ENCODE measurements around the gene SCARF1.

The SCARF1 gene

GRCh38 chr17:1607971-1608320 is 37.6 kb downstream of the SCARF1 start:
- peaks cover 2% of the 10 kb centered on the region for H3K27me3 Mint-ChIP-seq (ENCODE audit: low read depth, poor library complexity)
- H3K4me3 Mint-ChIP-seq: no peak overlapping the region
- TF ChIP-seq, protein P1, sequence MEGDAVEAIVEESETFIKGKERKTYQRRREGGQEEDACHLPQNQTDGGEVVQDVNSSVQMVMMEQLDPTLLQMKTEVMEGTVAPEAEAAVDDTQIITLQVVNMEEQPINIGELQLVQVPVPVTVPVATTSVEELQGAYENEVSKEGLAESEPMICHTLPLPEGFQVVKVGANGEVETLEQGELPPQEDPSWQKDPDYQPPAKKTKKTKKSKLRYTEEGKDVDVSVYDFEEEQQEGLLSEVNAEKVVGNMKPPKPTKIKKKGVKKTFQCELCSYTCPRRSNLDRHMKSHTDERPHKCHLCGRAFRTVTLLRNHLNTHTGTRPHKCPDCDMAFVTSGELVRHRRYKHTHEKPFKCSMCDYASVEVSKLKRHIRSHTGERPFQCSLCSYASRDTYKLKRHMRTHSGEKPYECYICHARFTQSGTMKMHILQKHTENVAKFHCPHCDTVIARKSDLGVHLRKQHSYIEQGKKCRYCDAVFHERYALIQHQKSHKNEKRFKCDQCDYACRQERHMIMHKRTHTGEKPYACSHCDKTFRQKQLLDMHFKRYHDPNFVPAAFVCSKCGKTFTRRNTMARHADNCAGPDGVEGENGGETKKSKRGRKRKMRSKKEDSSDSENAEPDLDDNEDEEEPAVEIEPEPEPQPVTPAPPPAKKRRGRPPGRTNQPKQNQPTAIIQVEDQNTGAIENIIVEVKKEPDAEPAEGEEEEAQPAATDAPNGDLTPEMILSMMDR (IDR thresholded peaks at IDR 0.05): no peak
- H3K9me3 Mint-ChIP-seq: no peaks in the 10 kb centered on the region
- peaks cover 44% of the 10 kb centered on the region for H3K4me1 Mint-ChIP-seq
- no peak overlapping the region for H3K27ac Mint-ChIP-seq
- H3K36me3 Mint-ChIP-seq (ENCODE audit: low read depth): no peaks in the 10 kb centered on the region
- no peak for DNase-seq

GRCh38 chr17:1606352-1606985 is 39.1 kb downstream of the SCARF1 start:
- peak; percentile 30 for DNase-seq
- Mint-ChIP-seq H3K27ac (no peak overlapping the region), H3K27me3 (ENCODE audit: low read depth, poor library complexity) (peaks cover 2% of the 10 kb centered on the region), H3K36me3 (ENCODE audit: low read depth) (peaks cover 4% of the 10 kb centered on the region), H3K4me1 (peaks cover 43% of the 10 kb centered on the region), H3K4me3 (no peak overlapping the region), H3K9me3 (peaks cover 7% of the 10 kb centered on the region)
- TF ChIP-seq, protein P1 (IDR thresholded peaks at IDR 0.05): no peak

DNA sequence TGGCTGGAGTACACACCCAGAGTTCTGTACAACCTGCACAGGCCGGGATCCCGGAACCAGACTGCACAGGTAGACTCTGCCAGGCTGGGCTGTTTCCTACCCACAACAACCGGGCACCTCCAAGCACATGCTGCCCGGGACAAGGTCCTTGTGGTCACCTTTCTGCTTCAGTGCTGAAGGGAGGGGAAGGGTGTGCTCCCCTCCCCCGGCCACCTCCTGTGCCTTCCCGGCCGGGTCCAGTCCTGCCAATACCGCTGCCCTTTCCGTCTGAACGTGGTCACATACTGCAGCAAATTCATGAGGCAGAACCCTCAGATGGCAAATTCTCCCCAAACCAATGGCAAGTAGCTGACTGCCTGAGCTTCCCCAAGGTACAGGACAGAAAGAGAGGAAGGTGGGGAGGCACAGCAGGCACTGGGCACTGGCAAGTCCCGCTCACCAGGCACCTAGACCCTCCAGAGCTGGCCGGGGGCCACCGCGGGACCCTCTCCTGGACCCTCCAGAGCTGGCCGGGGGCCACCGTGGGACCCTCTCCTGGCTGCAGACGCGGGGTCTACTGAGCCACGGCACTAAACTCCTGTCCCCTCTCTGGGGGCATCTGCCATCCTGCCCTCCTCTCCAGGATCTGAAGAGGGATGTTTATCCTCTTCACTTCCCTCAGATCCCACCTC is 39.7 kb downstream of the SCARF1 start:
- Mint-ChIP-seq H3K4me3 (peak overlapping the region; percentile 40), H3K4me1 (peaks cover 43% of the 10 kb centered on the region), H3K36me3 (ENCODE audit: low read depth) (peaks cover 9% of the 10 kb centered on the region), H3K9me3 (peaks cover 13% of the 10 kb centered on the region), H3K27ac (no peak overlapping the region), H3K27me3 (ENCODE audit: low read depth, poor library complexity) (no peaks in the 10 kb centered on the region)
- TF ChIP-seq, protein P1 (IDR thresholded peaks at IDR 0.05): no peak
- DNase-seq: no peak

DNA sequence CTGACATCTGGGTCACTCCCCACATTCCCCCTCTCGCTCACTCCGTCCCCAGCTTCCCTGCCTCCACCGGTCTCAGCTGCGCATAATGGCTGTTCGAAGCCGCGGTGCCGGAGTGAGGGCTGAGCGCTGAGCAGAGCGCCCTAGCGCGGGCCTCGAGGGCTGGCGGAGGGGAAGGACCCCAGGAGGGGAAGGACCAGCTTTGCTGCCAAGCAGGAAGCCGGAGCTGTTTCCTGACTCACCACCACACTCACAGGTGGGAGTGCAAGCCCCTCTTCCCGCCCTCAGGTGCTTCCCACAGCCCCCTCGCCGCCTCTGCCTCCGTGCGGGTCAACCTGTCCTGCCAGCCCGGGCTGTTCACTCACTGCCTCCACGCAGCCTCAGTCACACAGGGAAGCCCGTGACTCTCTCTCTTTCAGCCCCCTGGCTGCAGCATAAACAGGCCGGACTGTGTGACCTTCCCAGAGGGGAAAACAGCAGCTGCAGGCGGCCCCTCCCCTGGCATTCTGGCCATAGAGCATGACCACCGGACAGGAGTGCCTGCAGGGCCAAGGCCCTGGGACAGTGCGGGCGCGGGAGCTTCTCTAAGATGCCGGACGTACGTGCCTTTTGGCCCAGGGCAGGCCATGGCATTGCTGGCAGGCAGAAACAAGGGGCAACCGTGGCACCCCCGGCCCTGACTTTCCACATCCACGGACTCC is 40.6 kb downstream of the SCARF1 start:
- peak overlapping the region; percentile 28 for H3K4me3 Mint-ChIP-seq
- peaks cover 43% of the 10 kb centered on the region for H3K4me1 Mint-ChIP-seq
- H3K9me3 Mint-ChIP-seq: peaks cover 20% of the 10 kb centered on the region
- peak; percentile 49 for DNase-seq
- TF ChIP-seq, protein P1 (IDR thresholded peaks at IDR 0.05): no peak
- peaks cover 5% of the 10 kb centered on the region for H3K27me3 Mint-ChIP-seq (ENCODE audit: low read depth, poor library complexity)
- H3K27ac Mint-ChIP-seq: peak overlapping the region; percentile 71
- peaks cover 12% of the 10 kb centered on the region for H3K36me3 Mint-ChIP-seq (ENCODE audit: low read depth)

DNA sequence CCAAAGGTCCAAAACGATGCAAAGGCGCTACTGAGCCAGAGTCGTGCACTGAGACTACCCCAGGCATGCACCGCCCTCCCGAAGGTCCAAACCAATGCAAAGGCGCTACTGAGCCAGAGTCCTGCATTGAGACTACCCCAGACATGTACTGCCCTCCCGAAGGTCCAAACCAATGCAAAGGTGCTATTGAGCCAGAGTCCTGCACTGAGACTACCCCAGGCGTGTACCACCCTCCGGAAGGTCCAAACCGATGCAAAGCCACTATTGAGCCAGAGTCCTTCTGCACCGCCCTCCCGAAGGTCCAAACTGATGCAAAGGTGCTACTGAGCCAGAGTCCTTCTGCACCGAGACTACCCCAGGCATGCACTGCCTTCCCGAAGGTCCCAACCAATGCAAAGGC is 44.0 kb downstream of the SCARF1 start:
- Mint-ChIP-seq H3K4me1 (peaks cover 22% of the 10 kb centered on the region), H3K9me3 (peaks cover 20% of the 10 kb centered on the region), H3K27me3 (ENCODE audit: low read depth, poor library complexity) (peaks cover 12% of the 10 kb centered on the region), H3K27ac (no peak overlapping the region), H3K4me3 (no peak overlapping the region), H3K36me3 (ENCODE audit: low read depth) (peaks cover 12% of the 10 kb centered on the region)
- DNase-seq: no peak
- TF ChIP-seq, protein P1 (IDR thresholded peaks at IDR 0.05): no peak
